Measurements from ENCODE around the gene ITGA2B. TPM values are rescaled to one million over a fixed set of nuclear protein-coding genes. Genes with fewer than 3 reads are reported as not detected.

The ITGA2B gene
- total RNA-seq, 1 experiment from 2014 or later, result 3.1 TPM

DNA sequence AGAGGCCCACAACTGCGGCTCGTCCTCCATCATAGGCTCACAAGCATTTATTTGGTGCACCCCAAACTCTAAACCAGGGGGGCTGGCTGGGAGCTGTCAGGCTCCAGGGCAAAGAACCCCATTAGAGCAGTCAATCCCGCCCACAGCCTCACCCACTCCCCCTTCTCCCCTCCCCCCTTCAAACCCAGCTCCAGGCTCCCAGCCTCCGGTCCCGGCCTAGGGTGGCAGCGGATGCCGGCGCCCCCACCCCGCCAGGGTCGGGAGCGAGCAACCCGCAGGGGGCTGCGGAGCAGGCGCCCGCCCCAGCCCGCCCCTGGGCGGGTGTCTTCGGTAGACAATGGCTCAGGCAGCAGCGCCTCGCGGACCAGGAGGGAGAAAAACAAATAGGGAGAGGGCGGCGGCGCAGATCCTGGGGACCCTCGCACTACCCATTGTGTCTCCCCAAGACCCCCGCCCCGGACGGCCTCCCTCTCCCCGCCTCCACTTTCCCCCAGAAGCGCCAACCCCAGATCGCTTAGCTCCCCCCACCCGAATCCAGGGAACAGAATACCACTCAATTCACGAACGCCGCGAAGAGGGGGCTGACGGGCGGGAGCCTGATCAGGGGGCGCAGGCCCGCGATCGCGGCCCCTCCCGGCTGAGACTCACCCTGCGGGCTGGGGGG, 26.4 kb downstream of the ITGA2B start:
- intact Hi-C loops (cut with micrococcal nuclease), result loop anchor here (1.0 kb wide), 1 partner anchor 18 kb away; the partner anchor contains the start of gene GRN
- peak overlapping the region; percentile 87 for H3K4me3 ChIP-seq (ENCODE audit: low read length)
- ATAC-seq (peak; percentile 55), DNase-seq (peak; percentile 28)
- no peaks in the 10 kb centered on the region for H3K79me2 ChIP-seq (ENCODE audit: low read length)
- no peak overlapping the region for H3K27ac ChIP-seq (ENCODE audit: low read length)
- ChIA-PET CTCF (interaction anchor here (0.6 to 1.0 kb wide), 11 partner anchors 13 to 364 kb away, joined by 3 to 20 read pairs (median 4); partner anchors contain the start of genes GRN and SLC25A39), POLR2A (ENCODE audit: unreplicated experiment) (interaction anchor here (0.6 to 0.7 kb wide), 2 partner anchors 195 to 247 kb away, joined by 3 to 9 read pairs; no protein-coding TSS in a partner anchor)
- H3K36me3 ChIP-seq (ENCODE audit: low read depth, low read length), result no peaks in the 10 kb centered on the region
- H3K9ac ChIP-seq (ENCODE audit: low read length), result peak overlapping the region; percentile 72
- TF ChIP-seq, protein P1, sequence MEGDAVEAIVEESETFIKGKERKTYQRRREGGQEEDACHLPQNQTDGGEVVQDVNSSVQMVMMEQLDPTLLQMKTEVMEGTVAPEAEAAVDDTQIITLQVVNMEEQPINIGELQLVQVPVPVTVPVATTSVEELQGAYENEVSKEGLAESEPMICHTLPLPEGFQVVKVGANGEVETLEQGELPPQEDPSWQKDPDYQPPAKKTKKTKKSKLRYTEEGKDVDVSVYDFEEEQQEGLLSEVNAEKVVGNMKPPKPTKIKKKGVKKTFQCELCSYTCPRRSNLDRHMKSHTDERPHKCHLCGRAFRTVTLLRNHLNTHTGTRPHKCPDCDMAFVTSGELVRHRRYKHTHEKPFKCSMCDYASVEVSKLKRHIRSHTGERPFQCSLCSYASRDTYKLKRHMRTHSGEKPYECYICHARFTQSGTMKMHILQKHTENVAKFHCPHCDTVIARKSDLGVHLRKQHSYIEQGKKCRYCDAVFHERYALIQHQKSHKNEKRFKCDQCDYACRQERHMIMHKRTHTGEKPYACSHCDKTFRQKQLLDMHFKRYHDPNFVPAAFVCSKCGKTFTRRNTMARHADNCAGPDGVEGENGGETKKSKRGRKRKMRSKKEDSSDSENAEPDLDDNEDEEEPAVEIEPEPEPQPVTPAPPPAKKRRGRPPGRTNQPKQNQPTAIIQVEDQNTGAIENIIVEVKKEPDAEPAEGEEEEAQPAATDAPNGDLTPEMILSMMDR (conservative IDR thresholded peaks at IDR 0.05; ENCODE audit: low read depth, low read length), result no peak
- no peak for TF ChIP-seq EZH2phosphoT487 (IDR thresholded peaks at IDR 0.05; ENCODE audit: borderline replicate concordance, low read length)
- no peak for TF ChIP-seq EZH2 (IDR thresholded peaks at IDR 0.05; ENCODE audit: low read length, unreplicated experiment)
- H2AFZ ChIP-seq (ENCODE audit: low read length), result peak overlapping the region; percentile 99
- no peaks in the 10 kb centered on the region for H3K9me2 ChIP-seq (replicated peaks; ENCODE audit: low read length)
- H4K20me1 ChIP-seq (ENCODE audit: low read length), result no peaks in the 10 kb centered on the region
- H3K4me2 ChIP-seq (ENCODE audit: low read length), result peak overlapping the region; percentile 99
- no peaks in the 10 kb centered on the region; the same call in 1 of the 2 replicates for H3K4me1 ChIP-seq (ENCODE audit: insufficient read depth, low read length)
- no TSS peak for BruUV-seq (replicated peaks)
- H3F3A ChIP-seq (ENCODE audit: low read length, unreplicated experiment), result no peaks in the 10 kb centered on the region
- no peaks in the 10 kb centered on the region for H3K27me3 ChIP-seq (ENCODE audit: low read length)
- no peaks in the 10 kb centered on the region for H3K9me3 ChIP-seq (ENCODE audit: low read length)

- intact Hi-C loops (cut with micrococcal nuclease), result no loop called here
- Histone ChIP-seq H3K9ac (ENCODE audit: low read length) (peak overlapping the region; percentile 72; the same call in 1 of the 2 replicates), H3K4me1 (ENCODE audit: insufficient read depth, low read length) (no peaks in the 10 kb centered on the region; the same call in 1 of the 2 replicates), H4K20me1 (ENCODE audit: low read length) (no peaks in the 10 kb centered on the region), H3K9me2 (replicated peaks; ENCODE audit: low read length) (no peaks in the 10 kb centered on the region), H3K27ac (ENCODE audit: low read length) (no peak overlapping the region), H3F3A (ENCODE audit: low read length, unreplicated experiment) (no peaks in the 10 kb centered on the region), H3K27me3 (ENCODE audit: low read length) (no peaks in the 10 kb centered on the region), H3K4me2 (ENCODE audit: low read length) (peak overlapping the region; percentile 99), H3K79me2 (ENCODE audit: low read length) (no peaks in the 10 kb centered on the region), H3K4me3 (ENCODE audit: low read length) (peak overlapping the region; percentile 87), H3K9me3 (ENCODE audit: low read length) (no peaks in the 10 kb centered on the region), H3K36me3 (ENCODE audit: low read depth, low read length) (no peaks in the 10 kb centered on the region), H2AFZ (ENCODE audit: low read length) (peak overlapping the region; percentile 99)
- ATAC-seq, result no peak
- DNase-seq, result no peak
- no peak for TF ChIP-seq EZH2phosphoT487 (IDR thresholded peaks at IDR 0.05; ENCODE audit: borderline replicate concordance, low read length)
- TF ChIP-seq, protein P1 (conservative IDR thresholded peaks at IDR 0.05; ENCODE audit: low read depth, low read length), result no peak
- no peak for TF ChIP-seq EZH2 (IDR thresholded peaks at IDR 0.05; ENCODE audit: low read length, unreplicated experiment)
- BruUV-seq (replicated peaks), result no TSS peak
- CTCF ChIA-PET, result interaction anchor here (0.6 to 0.7 kb wide), 2 partner anchors 20 to 281 kb away, joined by 3 read pairs; no protein-coding TSS in a partner anchor
- POLR2A ChIA-PET (ENCODE audit: unreplicated experiment), result no interaction called here
These were observed 26.9 kb downstream of the ITGA2B start for GRCh38 chr17:44362459-44362948.

All from PC-3 (cell line).